ENCODE results near the gene SNED1. TPM values are rescaled to one million over a fixed set of nuclear protein-coding genes. Genes with fewer than 3 reads are reported as not detected.

SNED1 gene
- total RNA-seq, 1 donor from 2014 or later: 4.7 TPM

GRCh38 chr2:241066893-241067341, 68.5 kb downstream of the SNED1 start:
- Histone ChIP-seq H3K27ac (ENCODE audit: low read depth, low read length) (no peak overlapping the region), H3K27me3 (ENCODE audit: control insufficient read depth in 3 of 3, insufficient read depth in 3 of 3, low read length in 3 of 3) (no peaks in the 10 kb centered on the region), H3K9ac (ENCODE audit: low read depth in 1 of 3, low read length in 3 of 3) (no peak overlapping the region), H3K4me1 (ENCODE audit: control insufficient read depth in 3 of 3, insufficient read depth in 3 of 3, low read length in 3 of 3) (no peaks in the 10 kb centered on the region), H3K36me3 (ENCODE audit: control insufficient read depth in 3 of 3, insufficient read depth in 3 of 3, low read length in 3 of 3) (peaks cover 37 to 52% (median 49%) of the 10 kb centered on the region in 3 donors), H3K4me3 (ENCODE audit: low read length in 3 of 3) (no peak overlapping the region), H3K9me3 (ENCODE audit: control insufficient read depth in 3 of 3, low read length in 3 of 3) (no peaks in the 10 kb centered on the region)

GRCh38 chr2:241067501-241068135, 69.2 kb downstream of the SNED1 start:
- H3K36me3 ChIP-seq (ENCODE audit: control insufficient read depth in 3 of 3, insufficient read depth in 3 of 3, low read length in 3 of 3): peaks cover 43 to 59% (median 56%) of the 10 kb centered on the region in 3 donors
- H3K27ac ChIP-seq (ENCODE audit: low read depth, low read length): no peak overlapping the region
- no peak overlapping the region for H3K4me3 ChIP-seq (ENCODE audit: low read length in 3 of 3)
- H3K9ac ChIP-seq (ENCODE audit: low read depth in 1 of 3, low read length in 3 of 3): no peak overlapping the region
- H3K27me3 ChIP-seq (ENCODE audit: control insufficient read depth in 3 of 3, insufficient read depth in 3 of 3, low read length in 3 of 3): no peaks in the 10 kb centered on the region
- H3K4me1 ChIP-seq (ENCODE audit: control insufficient read depth in 3 of 3, insufficient read depth in 3 of 3, low read length in 3 of 3): no peaks in the 10 kb centered on the region
- H3K9me3 ChIP-seq (ENCODE audit: control insufficient read depth in 3 of 3, low read length in 3 of 3): no peaks in the 10 kb centered on the region

- H3K36me3 ChIP-seq (ENCODE audit: control insufficient read depth in 3 of 3, insufficient read depth in 3 of 3, low read length in 3 of 3): peaks cover 49 to 65% (median 63%) of the 10 kb centered on the region in 3 donors
Measured at GRCh38 chr2:241068136-241068941, 69.9 kb downstream of the SNED1 start.

GRCh38 chr2:241068942-241069810, 70.8 kb downstream of the SNED1 start:
- no peak overlapping the region for H3K4me3 ChIP-seq (ENCODE audit: low read length in 3 of 3)
- H3K36me3 ChIP-seq (ENCODE audit: control insufficient read depth in 3 of 3, insufficient read depth in 3 of 3, low read length in 3 of 3): peaks cover 57 to 72% (median 69%) of the 10 kb centered on the region in 3 donors
- H3K27ac ChIP-seq (ENCODE audit: low read depth, low read length): no peak overlapping the region
- H3K9ac ChIP-seq (ENCODE audit: low read depth in 1 of 3, low read length in 3 of 3): no peak overlapping the region
- H3K27me3 ChIP-seq (ENCODE audit: control insufficient read depth in 3 of 3, insufficient read depth in 3 of 3, low read length in 3 of 3): no peaks in the 10 kb centered on the region
- no peaks in the 10 kb centered on the region for H3K4me1 ChIP-seq (ENCODE audit: control insufficient read depth in 3 of 3, insufficient read depth in 3 of 3, low read length in 3 of 3)
- H3K9me3 ChIP-seq (ENCODE audit: control insufficient read depth in 3 of 3, low read length in 3 of 3): no peaks in the 10 kb centered on the region

More at GRCh38 chr2:241068136-241068941, 69.9 kb downstream of the SNED1 start:
- no peaks in the 10 kb centered on the region for H3K4me1 ChIP-seq (ENCODE audit: control insufficient read depth in 3 of 3, insufficient read depth in 3 of 3, low read length in 3 of 3)
- no peak overlapping the region for H3K4me3 ChIP-seq (ENCODE audit: low read length in 3 of 3)
- no peak overlapping the region for H3K27ac ChIP-seq (ENCODE audit: low read depth, low read length)
- H3K9me3 ChIP-seq (ENCODE audit: control insufficient read depth in 3 of 3, low read length in 3 of 3): no peaks in the 10 kb centered on the region
- no peak overlapping the region for H3K9ac ChIP-seq (ENCODE audit: low read depth in 1 of 3, low read length in 3 of 3)
- H3K27me3 ChIP-seq (ENCODE audit: control insufficient read depth in 3 of 3, insufficient read depth in 3 of 3, low read length in 3 of 3): no peaks in the 10 kb centered on the region

DNA sequence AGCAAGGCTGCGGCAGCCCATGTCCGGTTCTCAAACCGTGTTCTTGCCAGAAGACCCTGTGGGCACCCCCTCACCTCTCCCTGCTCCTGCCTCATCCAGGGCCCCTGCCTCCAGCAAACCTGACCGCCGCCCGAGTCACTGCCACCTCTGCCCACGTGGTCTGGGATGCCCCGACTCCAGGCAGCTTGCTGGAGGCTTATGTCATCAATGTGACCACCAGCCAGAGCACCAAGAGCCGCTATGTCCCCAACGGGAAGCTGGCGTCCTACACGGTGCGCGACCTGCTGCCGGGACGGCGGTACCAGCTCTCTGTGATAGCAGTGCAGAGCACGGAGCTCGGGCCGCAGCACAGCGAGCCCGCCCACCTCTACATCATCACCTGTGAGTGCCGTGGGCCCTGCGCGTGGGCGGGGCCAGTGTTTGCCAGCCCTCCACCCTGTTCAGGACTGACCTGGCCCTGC, 71.4 kb downstream of the SNED1 start:
- Histone ChIP-seq H3K4me3 (ENCODE audit: low read length in 3 of 3) (no peak overlapping the region), H3K27ac (ENCODE audit: low read depth, low read length) (no peak overlapping the region), H3K9me3 (ENCODE audit: control insufficient read depth in 3 of 3, low read length in 3 of 3) (no peaks in the 10 kb centered on the region), H3K9ac (ENCODE audit: low read depth in 1 of 3, low read length in 3 of 3) (no peak overlapping the region), H3K27me3 (ENCODE audit: control insufficient read depth in 3 of 3, insufficient read depth in 3 of 3, low read length in 3 of 3) (no peaks in the 10 kb centered on the region), H3K4me1 (ENCODE audit: control insufficient read depth in 3 of 3, insufficient read depth in 3 of 3, low read length in 3 of 3) (no peaks in the 10 kb centered on the region), H3K36me3 (ENCODE audit: control insufficient read depth in 3 of 3, insufficient read depth in 3 of 3, low read length in 3 of 3) (peaks cover 63 to 77% (median 76%) of the 10 kb centered on the region in 3 donors)

- no peak overlapping the region for H3K4me3 ChIP-seq (ENCODE audit: low read length in 3 of 3)
- H3K27ac ChIP-seq (ENCODE audit: low read depth, low read length): no peak overlapping the region
- peaks cover 64 to 78% (median 77%) of the 10 kb centered on the region in 3 donors for H3K36me3 ChIP-seq (ENCODE audit: control insufficient read depth in 3 of 3, insufficient read depth in 3 of 3, low read length in 3 of 3)
- H3K9me3 ChIP-seq (ENCODE audit: control insufficient read depth in 3 of 3, low read length in 3 of 3): no peaks in the 10 kb centered on the region
- no peaks in the 10 kb centered on the region for H3K4me1 ChIP-seq (ENCODE audit: control insufficient read depth in 3 of 3, insufficient read depth in 3 of 3, low read length in 3 of 3)
- H3K27me3 ChIP-seq (ENCODE audit: control insufficient read depth in 3 of 3, insufficient read depth in 3 of 3, low read length in 3 of 3): no peaks in the 10 kb centered on the region
- H3K9ac ChIP-seq (ENCODE audit: low read depth in 1 of 3, low read length in 3 of 3): no peak overlapping the region
Measured at GRCh38 chr2:241070361-241070760, 71.9 kb downstream of the SNED1 start.

DNA sequence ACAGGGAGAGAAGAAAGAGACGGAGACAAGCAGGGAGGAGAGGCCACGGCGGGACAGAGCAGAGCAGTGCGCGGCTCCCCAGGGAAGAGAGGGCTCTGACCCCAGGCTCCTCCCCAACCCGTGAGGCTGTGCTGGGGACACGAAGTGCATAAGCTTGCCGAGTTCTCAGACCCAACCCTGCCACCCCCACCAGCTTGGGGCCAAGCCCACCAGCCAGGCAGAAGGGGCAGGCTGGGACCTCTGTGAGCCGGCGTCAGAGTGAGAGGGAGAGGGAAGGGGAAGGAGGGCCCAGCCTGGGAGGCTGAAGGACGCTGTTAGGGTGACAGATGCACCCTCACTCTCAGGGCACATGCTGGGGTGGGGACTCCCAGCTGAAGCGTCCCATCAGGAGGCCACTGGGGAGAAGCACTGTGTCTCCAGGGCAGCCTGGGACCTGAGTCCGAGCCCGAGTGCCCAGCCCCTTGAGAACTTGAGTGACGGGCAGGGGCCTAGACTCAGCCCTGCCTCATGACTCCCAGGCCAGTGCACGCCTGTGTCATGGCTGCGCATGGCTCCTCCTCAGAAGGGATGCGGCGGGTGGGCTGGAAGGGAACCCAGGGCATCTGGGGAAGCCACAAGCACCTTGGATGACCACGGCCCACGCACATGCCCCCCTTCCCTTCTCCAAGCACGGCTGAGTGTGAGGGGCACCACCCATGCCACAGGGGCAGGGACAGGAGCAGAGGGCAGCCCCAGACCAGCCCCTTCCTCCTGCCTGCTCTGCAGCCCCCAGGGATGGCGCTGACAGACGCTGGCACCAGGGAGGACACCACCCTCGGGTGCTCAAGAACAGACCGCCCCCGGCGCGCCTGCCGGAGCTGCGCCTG, 72.6 kb downstream of the SNED1 start:
- no peaks in the 10 kb centered on the region for H3K4me1 ChIP-seq (ENCODE audit: control insufficient read depth in 3 of 3, insufficient read depth in 3 of 3, low read length in 3 of 3)
- no peaks in the 10 kb centered on the region for H3K9me3 ChIP-seq (ENCODE audit: control insufficient read depth in 3 of 3, low read length in 3 of 3)
- no peak overlapping the region for H3K4me3 ChIP-seq (ENCODE audit: low read length in 3 of 3)
- H3K27ac ChIP-seq (ENCODE audit: low read depth, low read length): no peak overlapping the region
- H3K9ac ChIP-seq (ENCODE audit: low read depth in 1 of 3, low read length in 3 of 3): no peak overlapping the region
- H3K27me3 ChIP-seq (ENCODE audit: control insufficient read depth in 3 of 3, insufficient read depth in 3 of 3, low read length in 3 of 3): no peaks in the 10 kb centered on the region
- H3K36me3 ChIP-seq (ENCODE audit: control insufficient read depth in 3 of 3, insufficient read depth in 3 of 3, low read length in 3 of 3): peaks cover 63 to 78% (median 75%) of the 10 kb centered on the region in 3 donors

- Histone ChIP-seq H3K36me3 (ENCODE audit: control insufficient read depth in 3 of 3, insufficient read depth in 3 of 3, low read length in 3 of 3) (peaks cover 63 to 78% (median 69%) of the 10 kb centered on the region in 3 donors), H3K9ac (ENCODE audit: low read depth in 1 of 3, low read length in 3 of 3) (no peak overlapping the region), H3K9me3 (ENCODE audit: control insufficient read depth in 3 of 3, low read length in 3 of 3) (no peaks in the 10 kb centered on the region)
Measured at GRCh38 chr2:241071677-241072111, 73.3 kb downstream of the SNED1 start.

GRCh38 chr2:241072151-241072550, 73.7 kb downstream of the SNED1 start:
- Histone ChIP-seq H3K4me1 (ENCODE audit: control insufficient read depth in 3 of 3, insufficient read depth in 3 of 3, low read length in 3 of 3) (no peaks in the 10 kb centered on the region), H3K9ac (ENCODE audit: low read depth in 1 of 3, low read length in 3 of 3) (no peak overlapping the region), H3K36me3 (ENCODE audit: control insufficient read depth in 3 of 3, insufficient read depth in 3 of 3, low read length in 3 of 3) (peaks cover 63 to 76% (median 69%) of the 10 kb centered on the region in 3 donors), H3K27me3 (ENCODE audit: control insufficient read depth in 3 of 3, insufficient read depth in 3 of 3, low read length in 3 of 3) (no peaks in the 10 kb centered on the region), H3K4me3 (ENCODE audit: low read length in 3 of 3) (no peak overlapping the region), H3K9me3 (ENCODE audit: control insufficient read depth in 3 of 3, low read length in 3 of 3) (no peaks in the 10 kb centered on the region), H3K27ac (ENCODE audit: low read depth, low read length) (no peak overlapping the region)

More at GRCh38 chr2:241071677-241072111, 73.3 kb downstream of the SNED1 start:
- Histone ChIP-seq H3K4me1 (ENCODE audit: control insufficient read depth in 3 of 3, insufficient read depth in 3 of 3, low read length in 3 of 3) (no peaks in the 10 kb centered on the region), H3K27me3 (ENCODE audit: control insufficient read depth in 3 of 3, insufficient read depth in 3 of 3, low read length in 3 of 3) (no peaks in the 10 kb centered on the region), H3K4me3 (ENCODE audit: low read length in 3 of 3) (no peak overlapping the region), H3K27ac (ENCODE audit: low read depth, low read length) (no peak overlapping the region)
